Neutrophil (primary cell): ENCODE data around the gene POU3F2.

Experiments used
- H3K27ac ChIP-seq: fragments of 200-600 bp; sonication (generic); 2 replicates; pipeline ENCODE4 v1.5.1; 2016; ENCODE audit warnings: mild to moderate bottlenecking, moderate library complexity
- H3K27me3 ChIP-seq: fragments of 200-600 bp; sonication (generic); 2 replicates; pipeline ENCODE4 v1.6.0; 2016; ENCODE audit warnings: mild to moderate bottlenecking
- H3K36me3 ChIP-seq: fragments of 200-600 bp; sonication (generic); 2 replicates; pipeline ENCODE4 v1.5.1; 2017
- H3K4me1 ChIP-seq, 2 experiments: fragments of 200-600 bp in 1 of 2; sonication (generic) in 1 of 2; 1 replicate in 1 of 2; 2 replicates in 1 of 2; pipeline versions ENCODE4 v1.5.1 to v1.6.1; 2013 to 2016; ENCODE audit warnings: low read depth in 1 of 2, low read length in 1 of 2, mild to moderate bottlenecking in 1 of 2, moderate library complexity in 1 of 2; ENCODE audit not compliant: control insufficient read depth in 1 of 2, insufficient read depth in 1 of 2
- H3K4me3 ChIP-seq, 2 experiments: fragments of 200-600 bp in 1 of 2; sonication (generic) in 1 of 2; 1 replicate in 1 of 2; 2 replicates in 1 of 2; pipeline ENCODE4 v1.5.1; 2013 to 2016; ENCODE audit warnings: low read depth in 1 of 2, low read length in 1 of 2, mild to moderate bottlenecking in 1 of 2, moderate library complexity in 1 of 2
- H3K9me3 ChIP-seq: fragments of 200-600 bp; sonication (generic); 2 replicates; pipeline ENCODE4 v1.5.1; 2016
- TF ChIP-seq, protein P1 (sequence below): fragments of 200-600 bp; sonication (generic); IDR thresholded peaks from 2 replicates; pipeline ENCODE4 v1.5.1; 2016; ENCODE audit warnings: antibody characterized with exemption

Gene POU3F2

DNA sequence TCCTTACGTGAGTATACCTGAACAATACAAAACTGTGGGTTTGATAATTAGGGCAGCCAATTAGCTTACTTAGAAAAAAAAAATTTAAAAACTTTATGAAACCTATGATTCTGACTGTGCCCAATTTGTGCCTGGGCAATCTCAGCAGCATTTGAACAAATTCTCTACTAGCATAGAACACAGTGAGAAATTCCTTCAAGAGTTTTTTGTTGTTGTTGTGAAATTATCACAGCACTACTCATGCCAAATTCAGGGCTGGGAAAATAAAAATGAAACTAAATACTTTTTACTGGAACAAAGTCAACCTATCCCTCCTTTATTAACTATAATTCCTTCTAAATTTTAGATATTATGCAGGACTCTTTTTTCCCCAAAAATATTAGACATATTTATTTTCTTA lies 42.9 kb downstream of the POU3F2 start:
- Histone ChIP-seq H3K27me3 (no peaks in the 10 kb centered on the region), H3K36me3 (peaks cover 42% of the 10 kb centered on the region), H3K4me3 (no peak overlapping the region), H3K27ac (no peak overlapping the region), H3K9me3 (no peaks in the 10 kb centered on the region), H3K4me1 (no peaks in the 10 kb centered on the region)
- TF ChIP-seq, protein P1, sequence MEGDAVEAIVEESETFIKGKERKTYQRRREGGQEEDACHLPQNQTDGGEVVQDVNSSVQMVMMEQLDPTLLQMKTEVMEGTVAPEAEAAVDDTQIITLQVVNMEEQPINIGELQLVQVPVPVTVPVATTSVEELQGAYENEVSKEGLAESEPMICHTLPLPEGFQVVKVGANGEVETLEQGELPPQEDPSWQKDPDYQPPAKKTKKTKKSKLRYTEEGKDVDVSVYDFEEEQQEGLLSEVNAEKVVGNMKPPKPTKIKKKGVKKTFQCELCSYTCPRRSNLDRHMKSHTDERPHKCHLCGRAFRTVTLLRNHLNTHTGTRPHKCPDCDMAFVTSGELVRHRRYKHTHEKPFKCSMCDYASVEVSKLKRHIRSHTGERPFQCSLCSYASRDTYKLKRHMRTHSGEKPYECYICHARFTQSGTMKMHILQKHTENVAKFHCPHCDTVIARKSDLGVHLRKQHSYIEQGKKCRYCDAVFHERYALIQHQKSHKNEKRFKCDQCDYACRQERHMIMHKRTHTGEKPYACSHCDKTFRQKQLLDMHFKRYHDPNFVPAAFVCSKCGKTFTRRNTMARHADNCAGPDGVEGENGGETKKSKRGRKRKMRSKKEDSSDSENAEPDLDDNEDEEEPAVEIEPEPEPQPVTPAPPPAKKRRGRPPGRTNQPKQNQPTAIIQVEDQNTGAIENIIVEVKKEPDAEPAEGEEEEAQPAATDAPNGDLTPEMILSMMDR = no peak

DNA sequence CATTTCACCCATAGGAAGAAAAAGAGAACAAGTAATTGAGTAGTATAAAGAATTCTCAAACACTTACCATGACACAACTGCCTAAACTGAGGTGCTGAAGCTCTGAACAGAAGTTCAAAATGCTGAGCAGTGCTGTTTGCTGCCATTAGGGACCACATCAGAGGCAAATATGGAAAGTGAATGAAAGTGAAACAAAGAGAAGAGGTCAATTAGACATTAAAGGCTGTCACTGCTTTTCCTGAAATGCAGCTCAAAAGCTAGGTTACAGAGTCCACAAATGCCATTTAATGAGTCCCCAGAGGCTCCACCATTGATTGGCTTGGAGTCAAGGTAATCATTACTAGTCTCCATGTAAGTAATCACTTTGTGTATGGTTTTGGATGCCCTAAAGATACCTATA lies 46.1 kb downstream of the POU3F2 start:
- Histone ChIP-seq H3K4me3 (no peak overlapping the region), H3K27me3 (no peaks in the 10 kb centered on the region), H3K27ac (no peak overlapping the region), H3K4me1 (no peaks in the 10 kb centered on the region), H3K36me3 (peaks cover 36% of the 10 kb centered on the region), H3K9me3 (no peaks in the 10 kb centered on the region)
- TF ChIP-seq, protein P1 = no peak

DNA sequence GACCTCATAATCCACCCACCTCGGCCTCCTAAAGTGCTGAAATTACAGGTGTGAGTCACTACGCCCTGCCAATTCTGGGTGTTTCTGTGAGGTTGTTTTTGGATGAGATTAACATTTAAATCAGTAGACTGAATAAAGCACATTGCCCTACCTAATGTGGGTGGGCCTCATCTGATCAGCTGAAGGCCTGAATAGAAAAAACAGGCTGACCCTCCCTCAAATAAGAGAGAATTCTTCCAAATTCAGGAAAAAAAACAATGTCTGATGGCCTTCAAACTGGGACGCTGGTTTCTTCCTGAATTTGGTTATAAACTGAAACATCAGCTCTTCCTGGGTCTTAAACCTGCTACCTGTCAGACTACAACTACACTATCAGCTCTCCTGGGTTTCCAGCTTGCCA lies 51.0 kb downstream of the POU3F2 start:
- Histone ChIP-seq H3K36me3 (peaks cover 17% of the 10 kb centered on the region), H3K4me3 (no peak overlapping the region), H3K9me3 (no peaks in the 10 kb centered on the region), H3K4me1 (no peaks in the 10 kb centered on the region), H3K27ac (no peak overlapping the region), H3K27me3 (no peaks in the 10 kb centered on the region)
- TF ChIP-seq, protein P1 = no peak

GRCh38 chr6:98887650-98888049 lies 53.3 kb downstream of the POU3F2 start:
- Histone ChIP-seq H3K27me3 (no peaks in the 10 kb centered on the region), H3K36me3 (peaks cover 34% of the 10 kb centered on the region), H3K4me1 (no peaks in the 10 kb centered on the region), H3K9me3 (no peaks in the 10 kb centered on the region), H3K4me3 (no peak overlapping the region), H3K27ac (no peak overlapping the region)
- TF ChIP-seq, protein P1 = no peak
